ENCODE measurements around the gene ABCD4. TPM values are rescaled to one million over a fixed set of nuclear protein-coding genes. Genes with fewer than 3 reads are reported as not detected.
"Not testable (repeated sequence)": the region's sequence is repeated elsewhere in the genome, so short reads cannot be mapped to it uniquely, and the experiment has no call there.

ABCD4 gene
- total and polyA plus RNA-seq, 2 of the 4 experiments (the other 2 are of a cell fraction) = 12.2 to 20.4 TPM

GRCh38 chr14:74333909-74334308 lies 31.2 kb upstream of the ABCD4 start:
- H4K8ac ChIP-seq (ENCODE audit: low read depth in 2 of 2, low read length in 2 of 2) = no peak overlapping the region
- peak overlapping the region; percentile 56 for H2AFZ ChIP-seq (replicated peaks; ENCODE audit: low read length, poor library complexity)
- CTCF ChIA-PET = no interaction called here
- in situ Hi-C loops (cut with MboI; ENCODE audit: low sequenced_read_pairs) = no loop called here
- no peaks in the 10 kb centered on the region for H3K9me3 ChIP-seq (ENCODE audit: control insufficient read depth, insufficient read depth, low read length)
- no peak overlapping the region for H2BK5ac ChIP-seq (ENCODE audit: low read depth, low read length, poor library complexity, severe bottlenecking)
- H3K4ac ChIP-seq (ENCODE audit: low read depth, low read length) = no peak overlapping the region
- no peak overlapping the region for H3K27ac ChIP-seq (ENCODE audit: insufficient read depth, low read length)
- H2AK9ac ChIP-seq (replicated peaks; ENCODE audit: low read depth, low read length, poor library complexity) = no peak overlapping the region
- TF ChIP-seq RCOR1 (IDR thresholded peaks at IDR 0.05; ENCODE audit: insufficient replicate concordance, low read length) (peak; percentile 32), NFE2L2 (IDR thresholded peaks at IDR 0.05; ENCODE audit: low read depth, low read length) (no peak), BHLHE40 (IDR thresholded peaks at IDR 0.05; ENCODE audit: low read depth, low read length) (peak; percentile 85), MAFK (IDR thresholded peaks at IDR 0.05; ENCODE audit: low read depth, low read length) (no peak), CEBPB (IDR thresholded peaks at IDR 0.05; ENCODE audit: low read depth, low read length) (peak; percentile 68; the same call in 1 of the 2 replicates)
- no peak overlapping the region for H3K4me2 ChIP-seq (ENCODE audit: low read depth, low read length)
- no peaks in the 10 kb centered on the region for H3K36me3 ChIP-seq (ENCODE audit: control insufficient read depth, insufficient read depth, low read length)
- no peaks in the 10 kb centered on the region for H3K79me1 ChIP-seq (ENCODE audit: low read depth in 1 of 2, low read length in 2 of 2)
- dilution Hi-C loops (cut with HindIII; ENCODE audit: low sequenced_read_pairs, unreplicated experiment) = no loop called here
- no peak overlapping the region for H2BK120ac ChIP-seq (ENCODE audit: low read depth, low read length)
- H3K14ac ChIP-seq (replicated peaks; ENCODE audit: low read depth, low read length) = no peak overlapping the region
- no peak overlapping the region for H3K4me3 ChIP-seq (ENCODE audit: insufficient read depth, low read depth, low read length)
- POLR2A ChIA-PET (ENCODE audit: unreplicated experiment) = no interaction called here
- no peaks in the 10 kb centered on the region for H4K20me1 ChIP-seq (ENCODE audit: insufficient read depth, low read length)
- ATAC-seq (ENCODE audit: low read depth) (peak; percentile 90), DNase-seq (peak; percentile 85)
- H3K27me3 ChIP-seq (ENCODE audit: control insufficient read depth, insufficient read depth, low read length) = peaks cover 22% of the 10 kb centered on the region
- no peak overlapping the region for H4K5ac ChIP-seq (ENCODE audit: low read depth, low read length)
- intact Hi-C loops (cut with micrococcal nuclease) = no loop called here
- H3K56ac ChIP-seq (ENCODE audit: extremely low read depth, insufficient read depth, low read length) = no peak overlapping the region
- no peak overlapping the region for H2AK5ac ChIP-seq (ENCODE audit: low read depth, low read length)
- H2BK20ac ChIP-seq (ENCODE audit: low read depth, low read length) = no peak overlapping the region
- H3K9me1 ChIP-seq (ENCODE audit: insufficient read depth, low read length) = no peaks in the 10 kb centered on the region
- no peak overlapping the region for H2BK15ac ChIP-seq (ENCODE audit: low read depth, low read length)
- H3K23ac ChIP-seq (ENCODE audit: low read depth, low read length) = no peak overlapping the region
- BruUV-seq (replicated peaks) = no TSS peak
- WGBS, 2 experiments (ENCODE audit: extremely low coverage in 2 of 2, insufficient read length in 1 of 2) = no CpG with 5 or more reads among the region's 4 CpGs
- no peaks in the 10 kb centered on the region for H3K4me1 ChIP-seq (ENCODE audit: control insufficient read depth, insufficient read depth, low read length)
- H3K9ac ChIP-seq (ENCODE audit: low read depth, low read length) = no peak overlapping the region
- no peak overlapping the region for H4K91ac ChIP-seq (ENCODE audit: insufficient read depth, low read depth, low read length)
- H3K18ac ChIP-seq (ENCODE audit: low read depth, low read length) = no peak overlapping the region

- BruUV-seq (replicated peaks); H3K18ac ChIP-seq (ENCODE audit: low read depth, low read length); H3K56ac ChIP-seq (ENCODE audit: extremely low read depth, insufficient read depth, low read length); H4K20me1 ChIP-seq (ENCODE audit: insufficient read depth, low read length); H3K79me1 ChIP-seq (ENCODE audit: low read depth in 1 of 2, low read length in 2 of 2); in situ Hi-C loops (cut with MboI; ENCODE audit: low sequenced_read_pairs); H3K23ac ChIP-seq (ENCODE audit: low read depth, low read length); POLR2A ChIA-PET (ENCODE audit: unreplicated experiment); H2BK5ac ChIP-seq (ENCODE audit: low read depth, low read length, poor library complexity, severe bottlenecking); H2AK5ac ChIP-seq (ENCODE audit: low read depth, low read length); CTCF ChIA-PET; H3K4me3 ChIP-seq (ENCODE audit: insufficient read depth, low read depth, low read length); DNase-seq; H2BK15ac ChIP-seq (ENCODE audit: low read depth, low read length); dilution Hi-C loops (cut with HindIII; ENCODE audit: low sequenced_read_pairs, unreplicated experiment); H4K5ac ChIP-seq (ENCODE audit: low read depth, low read length); H3K9me3 ChIP-seq (ENCODE audit: control insufficient read depth, insufficient read depth, low read length); H2AK9ac ChIP-seq (replicated peaks; ENCODE audit: low read depth, low read length, poor library complexity); H3K4me2 ChIP-seq (ENCODE audit: low read depth, low read length); H4K91ac ChIP-seq (ENCODE audit: insufficient read depth, low read depth, low read length); H3K9me1 ChIP-seq (ENCODE audit: insufficient read depth, low read length); H3K4me1 ChIP-seq (ENCODE audit: control insufficient read depth, insufficient read depth, low read length); H3K9ac ChIP-seq (ENCODE audit: low read depth, low read length); H2AFZ ChIP-seq (replicated peaks; ENCODE audit: low read length, poor library complexity); H3K27ac ChIP-seq (ENCODE audit: insufficient read depth, low read length); H3K36me3 ChIP-seq (ENCODE audit: control insufficient read depth, insufficient read depth, low read length); H2BK20ac ChIP-seq (ENCODE audit: low read depth, low read length); H2BK120ac ChIP-seq (ENCODE audit: low read depth, low read length); H3K4ac ChIP-seq (ENCODE audit: low read depth, low read length); ATAC-seq (ENCODE audit: low read depth); H4K8ac ChIP-seq (ENCODE audit: low read depth in 2 of 2, low read length in 2 of 2); intact Hi-C loops (cut with micrococcal nuclease); H3K14ac ChIP-seq (replicated peaks; ENCODE audit: low read depth, low read length): not testable (repeated sequence)
- no CpG with 5 or more reads among the region's 9 CpGs for WGBS, 2 experiments (ENCODE audit: extremely low coverage in 2 of 2, insufficient read length in 1 of 2)
- H3K27me3 ChIP-seq (ENCODE audit: control insufficient read depth, insufficient read depth, low read length) = peaks cover 28% of the 10 kb centered on the region
These were observed 27.3 kb upstream of the ABCD4 start for GRCh38 chr14:74329950-74330552.

Measured in IMR-90 (cell line).